GM23338 (cell line): ENCODE results near the gene MRPL34. TPM values are rescaled to one million over a fixed set of nuclear protein-coding genes. Genes with fewer than 3 reads are reported as not detected.

Source experiments
- ATAC-seq: fragments of 200-7000 bp; cut with Tn5 transposase; 3 replicates; pipeline ENCODE4 v1.9.1; 2020
- DNase-seq: peaks from one replicate; pipeline ENCODE4 v3.0.0-alpha.2; 2015; ENCODE audit warnings: low spot score
- H2AFZ ChIP-seq: fragments of 200-600 bp; sonication (generic); 2 replicates; pipeline ENCODE4 v1.8.0; 2016; ENCODE audit warnings: antibody characterized with exemption, mild to moderate bottlenecking, moderate library complexity
- H3F3A ChIP-seq: fragments of 200-600 bp; sonication (generic); replicated peaks from 2 replicates; pipeline ENCODE4 v1.8.0; 2017; ENCODE audit warnings: antibody characterized with exemption, mixed run types, low read depth
- H3K27ac ChIP-seq: fragments of 200-600 bp; sonication (generic); 2 replicates; pipeline ENCODE4 v1.6.1; 2016; ENCODE audit warnings: low read depth
- H3K27me3 ChIP-seq: fragments of 200-600 bp; sonication (generic); 2 replicates; pipeline ENCODE4 v1.8.0; 2016; ENCODE audit warnings: mild to moderate bottlenecking, mixed run types, moderate library complexity; ENCODE audit not compliant: insufficient read depth
- H3K36me3 ChIP-seq: fragments of 200-600 bp; sonication (generic); 2 replicates; pipeline ENCODE4 v1.8.0; 2016; ENCODE audit warnings: mild to moderate bottlenecking; ENCODE audit not compliant: insufficient read depth
- H3K4me1 ChIP-seq: fragments of 200-600 bp; sonication (generic); 2 replicates; pipeline ENCODE4 v1.8.0; 2016; ENCODE audit warnings: mild to moderate bottlenecking, moderate library complexity; ENCODE audit not compliant: insufficient read depth
- H3K4me2 ChIP-seq: fragments of 200-600 bp; sonication (generic); 2 replicates; pipeline ENCODE4 v1.7.1; 2017; ENCODE audit warnings: mixed run types
- H3K4me3 ChIP-seq: fragments of 200-600 bp; sonication (generic); 2 replicates; pipeline ENCODE4 v1.6.1; 2016; ENCODE audit warnings: mixed run types
- H3K79me2 ChIP-seq: fragments of 200-600 bp; sonication (generic); replicated peaks from 2 replicates; pipeline ENCODE4 v1.8.0; 2017; ENCODE audit warnings: mild to moderate bottlenecking; ENCODE audit not compliant: insufficient read depth
- H3K9me2 ChIP-seq: fragments of 200-600 bp; sonication (generic); 2 replicates; pipeline ENCODE4 v1.8.0; 2017; ENCODE audit not compliant: insufficient read depth
- H4K20me1 ChIP-seq: fragments of 200-600 bp; sonication (generic); replicated peaks from 2 replicates; pipeline ENCODE4 v1.8.0; 2017; ENCODE audit warnings: mild to moderate bottlenecking; ENCODE audit not compliant: insufficient read depth
- H3K27ac Mint-ChIP-seq: 2 replicates; pipeline ENCODE4 v1.8.0; 2020; ENCODE audit warnings: inconsistent platforms, mild to moderate bottlenecking, moderate library complexity, mixed read lengths
- H3K27me3 Mint-ChIP-seq: 3 replicates; pipeline ENCODE4 v1.8.0; 2022; ENCODE audit warnings: low read depth, mild to moderate bottlenecking, moderate library complexity, mixed read lengths, inconsistent platforms; ENCODE audit not compliant: insufficient read depth, poor library complexity
- H3K36me3 Mint-ChIP-seq: 3 replicates; pipeline ENCODE4 v1.8.0; 2021; ENCODE audit warnings: low read depth, mild to moderate bottlenecking, inconsistent platforms, moderate library complexity, mixed read lengths
- H3K4me1 Mint-ChIP-seq: 3 replicates; pipeline ENCODE4 v1.8.0; 2020; ENCODE audit warnings: mild to moderate bottlenecking, inconsistent platforms, mixed read lengths
- H3K4me3 Mint-ChIP-seq: 3 replicates; pipeline ENCODE4 v1.8.0; 2021; ENCODE audit warnings: moderate library complexity, mild to moderate bottlenecking, inconsistent platforms, mixed read lengths
- H3K9me3 Mint-ChIP-seq: 3 replicates; pipeline ENCODE4 v1.8.0; 2020; ENCODE audit warnings: moderate library complexity, mild to moderate bottlenecking, inconsistent platforms, mixed read lengths
- CTCF ChIP-seq, 2 experiments: fragments of 200-600 bp in 1 of 2; sonication (generic) in 1 of 2; conservative IDR thresholded peaks; 2 replicates each; pipeline versions ENCODE4 v1.5.1 to v1.6.1; 2016 to 2017; ENCODE audit warnings: antibody characterized with exemption in 2 of 2, low read depth in 2 of 2, mild to moderate bottlenecking in 2 of 2, moderate library complexity in 1 of 2
- EZH2phosphoT487 ChIP-seq: fragments of 200-600 bp; sonication (generic); IDR thresholded peaks from one replicate; pipeline ENCODE4 v1.8.1; 2018; ENCODE audit warnings: antibody characterized with exemption; ENCODE audit not compliant: unreplicated experiment
- NANOG ChIP-seq: IDR thresholded peaks from 2 replicates; pipeline ENCODE4 v1.6.1; 2016; ENCODE audit warnings: antibody characterized with exemption, borderline replicate concordance
- POLR2AphosphoS5 ChIP-seq: IDR thresholded peaks from 2 replicates; pipeline ENCODE4 v1.6.1; 2016; ENCODE audit warnings: antibody characterized with exemption, low read depth
- REST ChIP-seq: IDR thresholded peaks from one replicate; pipeline ENCODE4 v1.6.1; 2018; ENCODE audit warnings: antibody characterized with exemption; ENCODE audit not compliant: unreplicated experiment
- ZNF331 ChIP-seq: fragments of 250-450 bp; sonication (Bioruptor Pico); IDR thresholded peaks from 2 replicates; pipeline ENCODE4 v1.5.0; 2020; ENCODE audit warnings: low read depth, mild to moderate bottlenecking, moderate library complexity
- ZNF462 ChIP-seq: fragments of 250-450 bp; sonication (Bioruptor Pico); IDR thresholded peaks from 2 replicates; pipeline ENCODE4 v1.5.0; 2020; ENCODE audit warnings: mild to moderate bottlenecking, moderate library complexity
- polyA plus RNA-seq: library from polyadenylated mRNA; unstranded; fragments of >200 nt; fragmentation: Nextera tagmentation; extraction: Ambion mirVana; gene quantifications from 2 replicates; pipeline ENCODE4 v1.2.1, GENCODE V29; 2016
- total RNA-seq: library from RNA; depleted of rRNA; stranded (reverse); fragments of >200 nt; shearing (Covaris generic); gene quantifications from 2 replicates; pipeline ENCODE4 v1.2.3, GENCODE V29; 2014

Gene MRPL34
- total and polyA plus RNA-seq, 2 experiments from 2014 or later: 59.9 to 266 TPM

GRCh38 chr19:17326595-17326966, 20.9 kb downstream of the MRPL34 start:
- TF ChIP-seq NANOG: no peak
- TF ChIP-seq CTCF (conservative IDR thresholded peaks at IDR 0.05; ENCODE audit: low read depth in 2 of 2): no peak
- TF ChIP-seq ZNF462 (CRISPR knock-in tag): no peak
- TF ChIP-seq POLR2AphosphoS5: no peak
- no peak for TF ChIP-seq EZH2phosphoT487
- TF ChIP-seq REST: no peak
- TF ChIP-seq ZNF331: no peak
- no peaks in the 10 kb centered on the region for H3K9me2 ChIP-seq
- peak overlapping the region; percentile 93; the same call in 1 of the 2 replicates for H3K4me2 ChIP-seq
- H3K4me3 ChIP-seq: peak overlapping the region; percentile 90; the same call in 1 of the 2 replicates
- H3K4me1 ChIP-seq: peaks cover 25% of the 10 kb centered on the region
- H3K27me3 ChIP-seq: peaks cover 9% of the 10 kb centered on the region; the same call in 1 of the 2 replicates
- H4K20me1 ChIP-seq: no peaks in the 10 kb centered on the region; the same call in 1 of the 2 replicates
- peaks cover 33% of the 10 kb centered on the region for H3F3A ChIP-seq
- Mint-ChIP-seq H3K36me3 (peaks cover 20% of the 10 kb centered on the region), H3K4me1 (peaks cover 28% of the 10 kb centered on the region), H3K27me3 (peaks cover 17% of the 10 kb centered on the region), H3K9me3 (no peaks in the 10 kb centered on the region; the same call in 2 of the 3 replicates), H3K27ac (no peak overlapping the region), H3K4me3 (peak overlapping the region; percentile 90)
- H3K36me3 ChIP-seq: no peaks in the 10 kb centered on the region
- H3K27ac ChIP-seq: no peak overlapping the region
- DNase-seq (peak; percentile 66), ATAC-seq (no peak)
- no peaks in the 10 kb centered on the region for H3K79me2 ChIP-seq
- no peak overlapping the region for H2AFZ ChIP-seq
